ENCODE data around the gene LAT. TPM values are rescaled to one million over a fixed set of nuclear protein-coding genes. Genes with fewer than 3 reads are reported as not detected.
"Not testable (repeated sequence)": the region's sequence is repeated elsewhere in the genome, so short reads cannot be mapped to it uniquely, and the experiment has no call there.

The LAT gene
- polyA plus RNA-seq, 1 donor: 13.2 TPM

- Histone ChIP-seq H3K4me1 (ENCODE audit: control insufficient read depth, insufficient read depth, low read length) (peaks cover 12% of the 10 kb centered on the region), H3K4me3 (ENCODE audit: low read length) (peak overlapping the region; percentile 83), H3K36me3 (ENCODE audit: control insufficient read depth, insufficient read depth, low read length) (peaks cover 19% of the 10 kb centered on the region), H3K9me3 (ENCODE audit: control insufficient read depth, low read depth, low read length) (no peaks in the 10 kb centered on the region), H3K27ac (ENCODE audit: low read length) (peak overlapping the region; percentile 15), H3K27me3 (ENCODE audit: control insufficient read depth, insufficient read depth, low read length) (no peaks in the 10 kb centered on the region)
- no peak for DNase-seq
- WGBS (ENCODE audit: insufficient coverage, low lambda C conversion rate): no CpG with 5 or more reads among the region's 30 CpGs
Measured at GRCh38 chr16:28975158-28975599, 9.7 kb upstream of the LAT start.

GRCh38 chr16:28977703-28978662 is 6.9 kb upstream of the LAT start:
- WGBS (ENCODE audit: insufficient coverage, low lambda C conversion rate): 86% methylated on average over 1 of the region's 11 CpGs
- peak in 1 of 2 donors; percentile 15 for DNase-seq
- no peak overlapping the region for H3K27ac ChIP-seq (ENCODE audit: low read length)
- peaks cover 12% of the 10 kb centered on the region for H3K4me1 ChIP-seq (ENCODE audit: control insufficient read depth, insufficient read depth, low read length)
- no peaks in the 10 kb centered on the region for H3K27me3 ChIP-seq (ENCODE audit: control insufficient read depth, insufficient read depth, low read length)
- H3K4me3 ChIP-seq (ENCODE audit: low read length): no peak overlapping the region
- H3K36me3 ChIP-seq (ENCODE audit: control insufficient read depth, insufficient read depth, low read length): peaks cover 44% of the 10 kb centered on the region
- peaks cover 6% of the 10 kb centered on the region for H3K9me3 ChIP-seq (ENCODE audit: control insufficient read depth, low read depth, low read length)

DNA sequence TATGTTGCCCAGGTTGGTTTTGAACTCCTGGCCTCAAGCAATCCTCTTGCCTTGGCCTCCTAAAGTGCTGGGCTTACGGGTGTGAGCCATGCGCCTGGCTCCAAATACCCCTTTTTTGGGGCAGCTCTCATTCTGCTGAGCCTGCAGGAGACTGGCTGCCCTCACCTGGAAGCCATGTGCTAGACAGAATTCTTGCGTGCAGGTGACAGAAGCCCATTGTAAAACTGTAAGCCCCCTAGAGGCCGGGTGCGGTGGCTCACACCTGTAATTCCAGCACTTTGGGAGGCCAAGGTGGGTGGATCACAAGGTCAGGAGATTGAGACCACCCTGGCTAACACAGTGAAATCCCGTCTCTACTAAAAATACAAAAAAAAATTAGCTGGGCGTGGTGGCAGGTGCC is 4.5 kb upstream of the LAT start:
- not testable (repeated sequence) for H3K27ac ChIP-seq (ENCODE audit: low read length); H3K4me3 ChIP-seq (ENCODE audit: low read length); H3K4me1 ChIP-seq (ENCODE audit: control insufficient read depth, insufficient read depth, low read length); DNase-seq; H3K9me3 ChIP-seq (ENCODE audit: control insufficient read depth, low read depth, low read length); H3K27me3 ChIP-seq (ENCODE audit: control insufficient read depth, insufficient read depth, low read length)
- no CpG with 5 or more reads among the region's 7 CpGs for WGBS (ENCODE audit: insufficient coverage, low lambda C conversion rate)
- peaks cover 62% of the 10 kb centered on the region for H3K36me3 ChIP-seq (ENCODE audit: control insufficient read depth, insufficient read depth, low read length)

DNA sequence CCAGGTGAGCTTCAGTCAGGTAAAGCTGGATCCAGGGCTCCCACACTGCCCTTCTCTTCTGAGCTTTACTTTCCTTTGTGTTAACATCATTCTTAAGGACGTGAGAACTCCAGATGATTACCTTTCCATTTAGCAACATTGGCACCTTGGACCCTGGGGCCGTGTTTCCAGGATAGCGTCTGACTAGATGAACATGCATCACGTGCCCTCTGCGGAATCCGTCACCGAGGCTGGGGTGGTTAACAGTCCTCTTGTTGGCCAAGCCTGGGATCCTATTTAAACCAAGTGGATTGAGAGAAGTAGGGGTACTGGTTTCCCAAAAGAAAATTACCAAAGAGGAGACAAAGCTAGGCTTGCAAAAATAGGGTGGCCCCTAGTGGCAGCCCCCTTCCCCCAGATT is 3.9 kb upstream of the LAT start:
- no peaks in the 10 kb centered on the region for H3K4me1 ChIP-seq (ENCODE audit: control insufficient read depth, insufficient read depth, low read length)
- no CpG with 5 or more reads among the region's 7 CpGs for WGBS (ENCODE audit: insufficient coverage, low lambda C conversion rate)
- H3K9me3 ChIP-seq (ENCODE audit: control insufficient read depth, low read depth, low read length): peaks cover 10% of the 10 kb centered on the region
- no peak overlapping the region for H3K4me3 ChIP-seq (ENCODE audit: low read length)
- no peak for DNase-seq
- no peak overlapping the region for H3K27ac ChIP-seq (ENCODE audit: low read length)
- no peaks in the 10 kb centered on the region for H3K27me3 ChIP-seq (ENCODE audit: control insufficient read depth, insufficient read depth, low read length)
- H3K36me3 ChIP-seq (ENCODE audit: control insufficient read depth, insufficient read depth, low read length): peaks cover 67% of the 10 kb centered on the region

DNA sequence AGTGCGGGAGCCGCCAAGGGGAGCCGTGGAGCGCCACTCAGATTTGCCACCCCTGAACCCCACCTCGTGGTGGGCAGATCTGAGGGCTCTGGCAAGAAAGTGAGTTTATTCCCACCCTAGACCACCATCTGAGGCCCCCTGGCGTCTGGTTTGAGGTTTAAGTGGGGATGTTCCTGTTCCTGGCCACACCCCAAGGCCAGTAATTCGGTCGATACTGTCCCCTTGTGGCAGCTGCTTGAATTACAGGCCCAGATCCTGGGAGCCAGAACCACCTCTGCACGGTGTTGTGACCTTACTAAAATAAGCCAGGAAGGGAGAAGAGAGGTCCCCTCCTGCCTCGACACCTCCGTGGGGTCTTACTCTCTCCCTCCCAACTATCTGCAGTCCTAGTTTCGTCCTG is 3.3 kb upstream of the LAT start:
- no peak overlapping the region for H3K4me3 ChIP-seq (ENCODE audit: low read length)
- no peak for DNase-seq
- no peaks in the 10 kb centered on the region for H3K4me1 ChIP-seq (ENCODE audit: control insufficient read depth, insufficient read depth, low read length)
- H3K27me3 ChIP-seq (ENCODE audit: control insufficient read depth, insufficient read depth, low read length): no peaks in the 10 kb centered on the region
- H3K9me3 ChIP-seq (ENCODE audit: control insufficient read depth, low read depth, low read length): peaks cover 14% of the 10 kb centered on the region
- WGBS (ENCODE audit: insufficient coverage, low lambda C conversion rate): no CpG with 5 or more reads among the region's 12 CpGs
- no peak overlapping the region for H3K27ac ChIP-seq (ENCODE audit: low read length)
- peaks cover 72% of the 10 kb centered on the region for H3K36me3 ChIP-seq (ENCODE audit: control insufficient read depth, insufficient read depth, low read length)

- Histone ChIP-seq H3K9me3 (ENCODE audit: control insufficient read depth, low read depth, low read length) (peaks cover 19% of the 10 kb centered on the region), H3K27me3 (ENCODE audit: control insufficient read depth, insufficient read depth, low read length) (no peaks in the 10 kb centered on the region), H3K4me3 (ENCODE audit: low read length) (no peak overlapping the region), H3K36me3 (ENCODE audit: control insufficient read depth, insufficient read depth, low read length) (peaks cover 80% of the 10 kb centered on the region), H3K27ac (ENCODE audit: low read length) (no peak overlapping the region), H3K4me1 (ENCODE audit: control insufficient read depth, insufficient read depth, low read length) (no peaks in the 10 kb centered on the region)
- no peak for DNase-seq
- no CpG with 5 or more reads among the region's 10 CpGs for WGBS (ENCODE audit: insufficient coverage, low lambda C conversion rate)
Measured at GRCh38 chr16:28982418-28982817, 2.4 kb upstream of the LAT start.

DNA sequence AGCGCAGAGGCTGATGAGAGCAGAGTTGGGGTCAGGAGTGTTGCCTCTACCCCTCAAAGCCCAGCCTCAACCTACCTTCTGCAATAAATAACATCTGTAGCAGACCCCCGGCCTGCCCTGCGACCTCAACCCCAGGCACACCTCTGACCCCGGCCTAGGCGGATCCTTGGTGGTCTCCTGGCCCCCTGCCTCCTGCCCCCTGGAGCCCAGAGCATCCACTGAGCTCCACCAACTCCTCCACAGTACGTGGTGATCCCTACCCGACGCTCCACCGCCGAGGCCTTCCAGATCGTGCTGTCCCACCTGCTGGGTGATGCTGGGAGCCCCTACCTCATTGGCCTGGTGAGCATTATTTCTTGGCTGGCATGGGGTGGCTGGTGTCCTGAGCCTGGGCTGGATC is 1.9 kb upstream of the LAT start:
- Histone ChIP-seq H3K27me3 (ENCODE audit: control insufficient read depth, insufficient read depth, low read length) (no peaks in the 10 kb centered on the region), H3K4me3 (ENCODE audit: low read length) (no peak overlapping the region), H3K36me3 (ENCODE audit: control insufficient read depth, insufficient read depth, low read length) (peaks cover 82% of the 10 kb centered on the region), H3K4me1 (ENCODE audit: control insufficient read depth, insufficient read depth, low read length) (no peaks in the 10 kb centered on the region), H3K27ac (ENCODE audit: low read length) (no peak overlapping the region), H3K9me3 (ENCODE audit: control insufficient read depth, low read depth, low read length) (peaks cover 19% of the 10 kb centered on the region)
- DNase-seq: no peak
- no CpG with 5 or more reads among the region's 11 CpGs for WGBS (ENCODE audit: insufficient coverage, low lambda C conversion rate)

DNA sequence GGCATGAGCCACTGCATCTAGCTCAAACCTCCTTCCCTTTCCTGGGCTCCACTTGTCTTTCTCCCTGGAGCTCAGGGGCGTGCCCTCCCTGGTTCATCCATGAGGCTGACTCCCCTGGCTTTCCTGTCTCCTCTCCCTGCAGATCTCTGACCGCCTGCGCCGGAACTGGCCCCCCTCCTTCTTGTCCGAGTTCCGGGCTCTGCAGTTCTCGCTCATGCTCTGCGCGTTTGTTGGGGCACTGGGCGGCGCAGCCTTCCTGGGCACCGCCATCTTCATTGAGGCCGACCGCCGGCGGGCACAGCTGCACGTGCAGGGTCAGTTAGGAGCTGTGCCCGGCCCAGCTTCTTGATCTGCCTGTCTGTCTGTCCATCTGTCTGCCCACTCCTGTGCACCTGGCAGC is 1.2 kb upstream of the LAT start:
- Histone ChIP-seq H3K4me1 (ENCODE audit: control insufficient read depth, insufficient read depth, low read length) (no peaks in the 10 kb centered on the region), H3K27ac (ENCODE audit: low read length) (no peak overlapping the region), H3K4me3 (ENCODE audit: low read length) (no peak overlapping the region), H3K36me3 (ENCODE audit: control insufficient read depth, insufficient read depth, low read length) (peaks cover 75% of the 10 kb centered on the region), H3K9me3 (ENCODE audit: control insufficient read depth, low read depth, low read length) (peaks cover 19% of the 10 kb centered on the region), H3K27me3 (ENCODE audit: control insufficient read depth, insufficient read depth, low read length) (no peaks in the 10 kb centered on the region)
- no peak for DNase-seq
- no CpG with 5 or more reads among the region's 18 CpGs for WGBS (ENCODE audit: insufficient coverage, low lambda C conversion rate)

DNA sequence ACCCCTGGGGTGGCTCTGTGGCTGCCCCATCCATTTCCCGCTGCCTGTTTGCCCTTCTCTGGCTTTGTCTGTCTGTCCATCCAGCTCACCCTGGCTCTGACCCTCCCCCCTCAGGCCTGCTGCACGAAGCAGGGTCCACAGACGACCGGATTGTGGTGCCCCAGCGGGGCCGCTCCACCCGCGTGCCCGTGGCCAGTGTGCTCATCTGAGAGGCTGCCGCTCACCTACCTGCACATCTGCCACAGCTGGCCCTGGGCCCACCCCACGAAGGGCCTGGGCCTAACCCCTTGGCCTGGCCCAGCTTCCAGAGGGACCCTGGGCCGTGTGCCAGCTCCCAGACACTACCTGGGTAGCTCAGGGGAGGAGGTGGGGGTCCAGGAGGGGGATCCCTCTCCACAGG is 761 bp upstream of the LAT start:
- DNase-seq: no peak
- Histone ChIP-seq H3K27ac (ENCODE audit: low read length) (no peak overlapping the region), H3K4me1 (ENCODE audit: control insufficient read depth, insufficient read depth, low read length) (no peaks in the 10 kb centered on the region), H3K4me3 (ENCODE audit: low read length) (no peak overlapping the region), H3K9me3 (ENCODE audit: control insufficient read depth, low read depth, low read length) (peaks cover 19% of the 10 kb centered on the region), H3K36me3 (ENCODE audit: control insufficient read depth, insufficient read depth, low read length) (peaks cover 71% of the 10 kb centered on the region), H3K27me3 (ENCODE audit: control insufficient read depth, insufficient read depth, low read length) (no peaks in the 10 kb centered on the region)
- no CpG with 5 or more reads among the region's 12 CpGs for WGBS (ENCODE audit: insufficient coverage, low lambda C conversion rate)

DNA sequence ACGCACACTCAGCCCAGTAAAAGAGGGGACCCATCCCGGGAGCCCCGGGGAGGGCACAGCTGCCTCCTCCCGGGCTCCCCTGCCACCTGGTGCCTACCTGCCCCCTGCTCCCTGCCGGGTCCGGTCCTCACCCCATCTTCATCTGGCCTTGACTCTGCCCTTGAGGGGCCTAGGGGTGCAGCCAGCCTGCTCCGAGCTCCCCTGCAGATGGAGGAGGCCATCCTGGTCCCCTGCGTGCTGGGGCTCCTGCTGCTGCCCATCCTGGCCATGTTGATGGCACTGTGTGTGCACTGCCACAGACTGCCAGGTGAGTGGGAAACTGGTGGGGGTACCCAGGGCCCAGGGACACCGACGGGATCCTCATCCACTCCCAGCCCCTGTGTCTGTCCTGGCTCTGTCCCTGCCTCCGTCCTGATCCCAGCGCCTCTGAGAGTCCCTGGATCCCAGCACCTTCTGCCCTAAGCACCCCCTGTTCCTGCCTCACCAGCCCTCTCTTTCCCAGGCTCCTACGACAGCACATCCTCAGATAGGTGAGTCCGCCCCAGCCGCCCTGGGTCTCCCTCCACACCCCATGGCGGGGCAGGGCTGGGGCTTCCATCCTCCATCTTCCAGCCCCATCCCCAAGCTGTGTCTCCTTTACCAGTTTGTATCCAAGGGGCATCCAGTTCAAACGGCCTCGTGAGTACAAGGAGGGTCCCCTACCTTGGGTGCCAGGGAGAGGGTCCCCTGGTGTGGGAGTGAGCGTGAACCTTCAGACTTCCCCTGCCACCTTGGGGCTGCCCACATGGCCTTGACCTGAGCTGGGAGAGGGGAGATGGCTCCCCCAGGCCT is 574 bp downstream of the LAT start:
- no peak overlapping the region for H3K4me3 ChIP-seq (ENCODE audit: low read length)
- DNase-seq: no peak
- peaks cover 68% of the 10 kb centered on the region for H3K36me3 ChIP-seq (ENCODE audit: control insufficient read depth, insufficient read depth, low read length)
- H3K27ac ChIP-seq (ENCODE audit: low read length): no peak overlapping the region
- H3K9me3 ChIP-seq (ENCODE audit: control insufficient read depth, low read depth, low read length): peaks cover 19% of the 10 kb centered on the region
- WGBS (ENCODE audit: insufficient coverage, low lambda C conversion rate): no CpG with 5 or more reads among the region's 19 CpGs
- H3K27me3 ChIP-seq (ENCODE audit: control insufficient read depth, insufficient read depth, low read length): no peaks in the 10 kb centered on the region
- no peaks in the 10 kb centered on the region for H3K4me1 ChIP-seq (ENCODE audit: control insufficient read depth, insufficient read depth, low read length)

All from large intestine (tissue), 3 donors.